Measurements from ENCODE around the gene SPATA31D1.

Gene SPATA31D1

GRCh38 chr9:82022121-82022520 is 33.5 kb downstream of the SPATA31D1 start:
- peak; percentile 3 for DNase-seq (ENCODE audit: low read depth)

- DNase-seq (ENCODE audit: low read depth) = no peak
Observed at GRCh38 chr9:82024908-82025307, 36.3 kb downstream of the SPATA31D1 start.

GRCh38 chr9:82031538-82032280 is 43.1 kb downstream of the SPATA31D1 start:
- peak; percentile 72 for DNase-seq (ENCODE audit: low read depth)

GRCh38 chr9:82034956-82035731 is 46.6 kb downstream of the SPATA31D1 start:
- peak; percentile 26 for DNase-seq (ENCODE audit: low read depth)

GRCh38 chr9:82036086-82036485 is 47.5 kb downstream of the SPATA31D1 start:
- no peak for DNase-seq (ENCODE audit: low read depth)

- DNase-seq (ENCODE audit: low read depth) = no peak
Observed at GRCh38 chr9:82037126-82037525, 48.6 kb downstream of the SPATA31D1 start.

GRCh38 chr9:82038897-82039296 is 50.3 kb downstream of the SPATA31D1 start:
- no peak for DNase-seq (ENCODE audit: low read depth)
